NCI-H345 treated with DMSO at 0.1 percent for 48 hours (cell line): ENCODE data around the gene SULT2B1.
"Not testable (repeated sequence)": the region's sequence is repeated elsewhere in the genome, so short reads cannot be mapped to it uniquely, and the experiment has no call there.

Experiments used
- DNase-seq: peaks from one replicate; lab custom pipeline; 2025; ENCODE audit not compliant: unreplicated experiment; lab: John Stamatoyannopoulos, UW

The SULT2B1 gene

GRCh38 chr19:48524732-48525131 is 27.2 kb upstream of the SULT2B1 start:
- DNase-seq = no peak

GRCh38 chr19:48529156-48529555 is 22.8 kb upstream of the SULT2B1 start:
- DNase-seq = no peak

DNA sequence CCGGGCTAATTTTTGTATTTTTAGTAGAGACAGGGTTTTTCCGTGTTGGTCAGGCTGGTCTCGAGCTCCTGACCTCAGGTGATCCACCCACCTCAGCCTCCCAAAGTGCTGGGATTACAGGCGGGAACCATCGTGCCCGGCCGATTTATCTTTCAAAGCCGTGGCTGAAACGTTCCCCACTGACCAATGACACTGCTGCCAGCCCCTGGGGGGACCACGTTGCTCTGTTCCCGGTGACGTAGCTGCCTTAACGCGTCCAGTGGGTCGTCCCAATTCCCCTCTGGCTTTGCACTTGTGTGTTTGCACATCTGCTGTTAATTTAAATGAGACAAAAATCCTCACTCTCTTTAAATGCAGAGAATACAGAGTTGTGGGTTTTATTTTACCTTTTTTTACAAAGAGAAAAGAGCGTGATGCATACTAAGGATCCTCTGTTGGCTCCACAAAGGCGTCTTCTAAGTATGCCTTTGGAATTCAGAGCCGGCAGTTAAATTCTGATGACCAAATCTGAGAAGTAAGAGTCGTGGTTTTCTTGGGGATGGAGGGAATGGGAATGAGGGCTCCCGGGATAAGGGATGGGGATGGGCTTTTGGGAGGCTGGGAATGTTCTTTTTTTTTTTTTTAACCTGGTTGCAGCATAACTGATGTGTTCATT is 21.8 kb upstream of the SULT2B1 start:
- DNase-seq = no peak

DNA sequence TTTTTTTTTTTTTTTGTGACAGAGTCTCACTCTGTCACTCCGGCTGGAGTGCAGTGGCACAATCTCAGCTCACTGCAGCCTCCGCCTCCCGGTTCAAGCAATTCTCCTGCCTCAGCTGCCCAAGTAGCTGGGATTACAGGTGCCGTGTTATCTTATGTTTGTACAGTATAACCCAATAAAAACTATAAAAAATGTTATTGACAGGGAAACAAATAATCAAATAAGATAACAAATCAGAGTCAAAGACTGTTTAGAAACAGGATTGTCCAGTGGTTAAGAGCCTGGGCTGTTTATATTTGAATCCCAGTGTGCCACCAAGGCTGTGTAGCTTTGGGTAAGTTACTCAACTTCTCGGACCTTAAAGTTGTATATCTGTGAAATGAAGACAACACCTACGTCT is 21.2 kb upstream of the SULT2B1 start:
- no peak for DNase-seq

DNA sequence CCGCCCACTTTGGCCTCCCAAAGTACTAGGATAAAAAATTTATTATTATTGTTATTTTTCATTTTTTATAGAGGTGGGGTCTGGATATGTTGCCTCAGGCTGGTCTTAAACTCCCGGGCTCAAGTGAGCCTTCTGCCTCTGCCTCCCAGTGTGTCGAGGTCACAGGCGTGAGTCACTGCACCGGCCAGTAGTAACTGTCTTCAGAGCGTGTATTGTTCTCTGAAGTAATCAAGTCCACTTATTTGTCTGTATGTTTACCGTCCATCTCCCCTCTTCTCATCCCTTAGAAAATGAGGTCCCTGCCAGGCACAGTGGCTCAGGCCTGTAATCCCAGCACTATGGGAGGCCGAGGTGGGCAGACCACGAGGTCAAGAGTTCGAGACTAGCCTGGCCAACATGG is 18.2 kb upstream of the SULT2B1 start:
- no peak for DNase-seq

- no peak for DNase-seq
Measured at GRCh38 chr19:48537541-48537940, 14.4 kb upstream of the SULT2B1 start.

GRCh38 chr19:48538057-48538456 is 13.9 kb upstream of the SULT2B1 start:
- not testable (repeated sequence) for DNase-seq

GRCh38 chr19:48539503-48540096 is 12.4 kb upstream of the SULT2B1 start:
- peak; percentile 91 for DNase-seq

- peak; percentile 26 for DNase-seq
Measured at GRCh38 chr19:48540110-48540509, 11.9 kb upstream of the SULT2B1 start.

GRCh38 chr19:48541813-48542212 is 10.2 kb upstream of the SULT2B1 start:
- no peak for DNase-seq

DNA sequence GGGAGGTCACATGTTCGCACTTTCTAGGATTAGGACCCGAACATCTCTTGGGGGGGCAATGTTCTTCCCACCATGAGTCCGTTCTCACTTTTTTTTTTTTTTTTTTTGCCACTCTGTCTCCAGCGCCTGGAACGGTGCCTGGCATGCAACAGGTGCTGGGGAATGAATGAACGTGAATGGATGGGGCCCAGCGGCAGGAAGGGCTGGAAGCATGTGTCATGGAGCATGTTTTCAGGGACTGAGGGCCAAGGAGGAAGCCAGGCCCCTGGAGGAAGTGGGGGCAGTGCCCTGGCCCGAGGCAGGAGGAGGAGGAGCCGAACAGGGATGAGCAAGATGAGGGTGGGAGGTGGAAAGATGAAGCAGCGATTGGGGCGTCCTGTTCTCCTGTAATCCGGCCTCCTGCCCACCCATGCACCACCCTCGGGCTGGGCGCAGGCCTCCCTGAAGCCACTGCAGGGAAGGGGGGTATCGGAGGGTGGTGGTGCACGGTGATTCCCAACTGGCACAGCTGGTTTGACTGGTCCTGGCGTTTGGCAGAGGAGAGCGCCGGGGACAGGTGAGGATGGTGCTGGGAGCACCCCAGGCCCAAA is 8.8 kb upstream of the SULT2B1 start:
- no peak for DNase-seq

DNA sequence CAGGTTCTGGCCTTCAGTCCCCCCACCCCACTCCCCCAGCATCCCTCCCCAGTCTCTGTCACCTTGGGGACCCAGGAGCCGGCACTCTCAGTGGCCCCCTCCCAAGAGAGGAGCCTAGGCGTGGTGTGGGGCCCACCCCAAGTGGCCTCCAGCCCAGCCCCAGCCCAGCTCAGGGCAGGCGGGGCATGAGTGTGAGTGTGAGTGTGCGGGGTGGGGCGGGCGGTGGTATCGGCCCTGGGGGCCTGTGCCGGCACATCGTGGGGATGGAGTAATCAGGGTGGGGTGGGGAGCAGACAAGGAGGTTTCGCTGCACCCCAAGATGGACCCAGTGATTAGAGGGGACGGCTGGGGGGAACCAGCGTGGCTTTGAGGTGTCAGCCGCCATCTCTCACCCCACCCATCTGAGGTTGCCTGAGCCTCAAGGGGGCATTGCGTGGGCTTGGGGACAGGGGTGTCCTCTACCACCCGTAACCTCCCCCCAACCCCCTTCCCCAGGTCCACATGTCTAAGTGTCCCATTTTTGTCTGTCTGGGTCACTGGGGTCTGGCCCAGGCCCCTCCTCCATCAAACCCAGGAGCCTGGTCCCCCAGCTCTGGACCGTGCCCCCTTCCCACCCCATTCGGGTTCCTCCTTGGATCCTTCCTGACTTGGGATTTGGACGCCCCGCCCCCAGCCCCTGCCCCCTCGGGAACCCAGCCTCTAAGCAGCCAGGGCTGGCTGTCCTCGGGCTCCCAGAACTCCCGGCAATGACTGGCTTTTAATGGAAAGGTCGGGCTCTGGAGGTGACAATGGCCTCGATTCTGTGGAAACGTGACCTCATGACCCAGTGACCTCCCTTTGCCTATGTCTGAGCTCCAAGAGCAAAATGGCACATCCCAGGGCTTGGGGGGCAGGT is 6.9 kb upstream of the SULT2B1 start:
- no peak for DNase-seq

DNA sequence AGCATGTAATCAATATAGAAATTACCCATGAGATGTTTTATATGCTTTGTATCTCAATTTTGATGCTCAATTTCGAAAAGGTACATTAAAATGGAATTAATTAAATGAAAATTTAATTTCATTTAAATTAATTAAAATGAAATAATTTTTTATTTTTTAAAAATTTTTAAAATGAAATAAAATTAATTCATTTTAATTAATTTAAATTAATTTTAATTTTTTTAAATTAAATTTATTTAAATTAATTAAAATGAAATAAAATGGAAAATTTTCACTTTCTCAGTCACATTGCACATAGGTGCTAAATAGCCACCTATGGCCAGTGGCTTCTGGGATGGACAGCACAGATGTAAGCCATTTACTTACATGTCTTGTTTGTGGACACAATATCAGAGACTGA is 4.2 kb upstream of the SULT2B1 start:
- DNase-seq = no peak

GRCh38 chr19:48548253-48548911 is 3.6 kb upstream of the SULT2B1 start:
- DNase-seq = no peak

- no peak for DNase-seq
Measured at GRCh38 chr19:48549380-48549779, 2.6 kb upstream of the SULT2B1 start.

DNA sequence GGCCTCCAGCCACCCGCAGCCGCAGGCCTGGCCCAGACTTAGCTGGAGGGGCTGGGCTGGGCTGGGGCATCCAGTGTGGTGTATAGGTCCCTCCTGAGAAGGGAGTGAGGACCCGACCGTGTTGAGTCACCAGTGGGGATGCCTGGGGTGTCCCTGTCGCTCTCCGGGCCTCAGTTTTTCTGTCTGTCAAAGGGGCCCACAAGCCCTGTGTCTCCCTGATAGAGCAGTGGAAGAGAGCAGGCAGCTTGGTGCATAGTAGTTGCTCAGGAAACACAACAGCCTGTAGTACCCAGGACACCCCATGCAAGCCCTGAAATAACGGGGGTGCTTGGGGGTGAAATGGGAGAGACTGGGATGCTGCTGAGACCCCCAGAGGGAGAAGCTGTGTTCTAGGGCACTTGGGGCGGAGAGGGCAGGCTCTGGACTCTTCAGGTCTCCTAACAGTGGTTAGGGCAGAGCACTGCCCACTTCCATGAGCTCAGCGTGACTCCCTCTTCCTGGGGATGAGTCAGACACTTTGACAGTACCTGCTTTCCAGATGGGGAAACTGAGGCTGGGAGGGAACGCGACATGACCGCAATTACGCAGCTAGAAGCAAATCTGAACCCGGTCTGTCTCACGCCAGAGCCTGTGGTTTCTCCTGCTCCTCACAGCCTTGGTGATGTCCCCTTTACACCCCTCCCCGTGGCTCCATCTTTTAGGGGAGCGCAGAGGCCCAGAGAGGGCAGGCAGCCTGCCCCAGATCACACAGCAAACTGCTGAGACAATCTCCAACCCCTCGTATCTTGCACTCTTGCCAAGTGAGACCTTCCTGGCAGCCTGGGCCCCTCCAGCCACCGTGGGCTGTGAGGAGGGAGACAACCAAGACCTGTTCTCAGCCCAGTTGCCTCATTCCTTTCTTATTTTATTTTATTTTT is 692 bp downstream of the SULT2B1 start:
- no peak for DNase-seq

- DNase-seq = no peak
Measured at GRCh38 chr19:48553676-48554384, 1.9 kb downstream of the SULT2B1 start.

- no peak for DNase-seq
Measured at GRCh38 chr19:48554385-48555091, 2.6 kb downstream of the SULT2B1 start.

- DNase-seq = no peak
Measured at GRCh38 chr19:48556163-48556562, 4.2 kb downstream of the SULT2B1 start.
